CD4-positive, CD25-positive, alpha-beta regulatory T cell (primary cell): Measurements from ENCODE around the gene CMPK2. TPM values are rescaled to one million over a fixed set of nuclear protein-coding genes. Genes with fewer than 3 reads are reported as not detected.

Source experiments
- ATAC-seq, 2 donors: fragments of 150-1000 bp; cut with Tn5 transposase; one replicate each; pipeline ENCODE4 v1.10.0; 2021; ENCODE audit warnings: low read depth in 2 of 2, moderate number of reproducible peaks in 2 of 2, moderate library complexity in 1 of 2
- DNase-seq, 3 donors: peaks; one replicate each; pipeline versions ENCODE4 v3.0.0 to v3.0.0-alpha.2; 2012 to 2022; ENCODE audit warnings: mixed read lengths in 1 of 3
- H3K27ac ChIP-seq: one replicate; pipeline ENCODE4 v1.7.0; 2013; ENCODE audit warnings: mild to moderate bottlenecking, low read length; ENCODE audit not compliant: insufficient read depth, poor library complexity, severe bottlenecking
- H3K27me3 ChIP-seq: one replicate; pipeline ENCODE4 v1.7.0; 2013; ENCODE audit warnings: low read length; ENCODE audit not compliant: control insufficient read depth, insufficient read depth
- H3K36me3 ChIP-seq: one replicate; pipeline ENCODE4 v1.7.0; 2013; ENCODE audit warnings: mild to moderate bottlenecking, low read length, moderate library complexity; ENCODE audit not compliant: control insufficient read depth, insufficient read depth
- H3K4me1 ChIP-seq: 2 replicates; pipeline ENCODE4 v1.7.0; 2013; ENCODE audit warnings: mild to moderate bottlenecking, low read length; ENCODE audit not compliant: insufficient read depth, control insufficient read depth, poor library complexity, severe bottlenecking
- H3K4me3 ChIP-seq: one replicate; pipeline ENCODE4 v1.7.0; 2013; ENCODE audit warnings: low read depth, mild to moderate bottlenecking, low read length, moderate library complexity
- H3K9me3 ChIP-seq, 2 experiments: 1 replicate in 1 of 2; 2 replicates in 1 of 2; pipeline ENCODE4 v1.7.0; 2013; ENCODE audit warnings: low read length in 2 of 2, mild to moderate bottlenecking in 1 of 2, moderate library complexity in 1 of 2; ENCODE audit not compliant: control insufficient read depth in 2 of 2
- H3K27ac Mint-ChIP-seq, 3 donors: one replicate each; pipeline ENCODE4 v1.8.0; 2020 to 2022; ENCODE audit warnings: mild to moderate bottlenecking in 3 of 3, mixed read lengths in 3 of 3, moderate library complexity in 2 of 3
- H3K27me3 Mint-ChIP-seq: one replicate; pipeline ENCODE4 v1.8.0; 2022; ENCODE audit warnings: mild to moderate bottlenecking, mixed read lengths
- H3K36me3 Mint-ChIP-seq: one replicate; pipeline ENCODE4 v1.8.0; 2020; ENCODE audit warnings: mixed read lengths
- H3K4me1 Mint-ChIP-seq, 4 donors: one replicate each; pipeline ENCODE4 v1.8.0; 2020 to 2022; ENCODE audit warnings: mixed read lengths in 4 of 4, mild to moderate bottlenecking in 1 of 4
- H3K4me3 Mint-ChIP-seq, 4 donors: one replicate each; pipeline ENCODE4 v1.8.0; 2020 to 2022; ENCODE audit warnings: mild to moderate bottlenecking in 4 of 4, mixed read lengths in 4 of 4, moderate library complexity in 3 of 4
- H3K9me3 Mint-ChIP-seq, 7 donors: one replicate each; pipeline ENCODE4 v1.8.0; 2020 to 2022; ENCODE audit warnings: mixed read lengths in 7 of 7, mild to moderate bottlenecking in 3 of 7, moderate library complexity in 2 of 7
- polyA plus RNA-seq, 4 donors: library from polyadenylated mRNA; unstranded; fragments of 300-500 nt; fragmentation: Illumina TruSeq; gene quantifications; one replicate each; pipeline ENCODE4 v1.2.3, GENCODE V29; 2021
- total RNA-seq: library from RNA; stranded (reverse); gene quantifications from one replicate; pipeline ENCODE4 v1.2.3, GENCODE V29; 2022

Gene CMPK2
- total and polyA plus RNA-seq, 5 donors from 2014 or later = 1.7 to 7.4 (median 4.0) TPM

DNA sequence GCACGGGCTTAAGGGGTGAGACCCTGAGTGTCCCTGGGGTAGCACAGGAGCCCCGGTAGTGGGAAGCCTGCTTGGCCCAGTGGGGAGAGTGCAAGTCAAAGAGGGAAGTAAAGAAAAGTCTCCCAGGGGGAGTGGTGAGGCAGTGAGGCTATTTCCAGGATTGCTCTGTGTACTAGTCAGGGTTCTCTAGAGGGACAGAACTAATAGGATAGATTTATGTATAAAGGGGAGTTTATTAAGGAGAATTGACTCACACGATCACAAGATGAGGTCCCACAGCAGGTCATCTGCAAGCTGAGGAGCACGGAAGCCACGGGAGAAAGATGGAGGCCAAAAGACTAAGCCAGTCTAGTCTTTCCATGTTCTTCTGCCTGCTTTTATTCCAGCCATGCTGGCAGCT lies 45.5 kb downstream of the CMPK2 start:
- ATAC-seq (no peak), DNase-seq (no peak)
- no peak overlapping the region for H3K27ac ChIP-seq
- no peaks in the 10 kb centered on the region for H3K27me3 Mint-ChIP-seq
- no peak overlapping the region for H3K4me3 ChIP-seq
- no peaks in the 10 kb centered on the region for H3K4me1 Mint-ChIP-seq
- no peaks in the 10 kb centered on the region for H3K9me3 ChIP-seq
- H3K36me3 Mint-ChIP-seq = no peaks in the 10 kb centered on the region
- H3K27me3 ChIP-seq = no peaks in the 10 kb centered on the region
- no peaks in the 10 kb centered on the region for H3K36me3 ChIP-seq
- H3K27ac Mint-ChIP-seq = no peak overlapping the region
- H3K9me3 Mint-ChIP-seq = peaks cover 0 to 2% (median 0%) of the 10 kb centered on the region in 7 donors
- no peak overlapping the region for H3K4me3 Mint-ChIP-seq
- H3K4me1 ChIP-seq = no peaks in the 10 kb centered on the region

GRCh38 chr2:6819668-6820067 lies 46.0 kb downstream of the CMPK2 start:
- no peaks in the 10 kb centered on the region for H3K36me3 ChIP-seq
- Mint-ChIP-seq H3K27ac (no peak overlapping the region), H3K4me3 (no peak overlapping the region), H3K9me3 (peaks cover 0 to 2% (median 0%) of the 10 kb centered on the region in 7 donors), H3K4me1 (no peaks in the 10 kb centered on the region), H3K36me3 (no peaks in the 10 kb centered on the region), H3K27me3 (no peaks in the 10 kb centered on the region)
- no peak for ATAC-seq
- H3K27me3 ChIP-seq = no peaks in the 10 kb centered on the region
- no peaks in the 10 kb centered on the region for H3K9me3 ChIP-seq
- H3K27ac ChIP-seq = no peak overlapping the region
- no peak overlapping the region for H3K4me3 ChIP-seq
- no peaks in the 10 kb centered on the region for H3K4me1 ChIP-seq
- DNase-seq = no peak

GRCh38 chr2:6818012-6818411 lies 47.7 kb downstream of the CMPK2 start:
- Histone ChIP-seq H3K36me3 (no peaks in the 10 kb centered on the region), H3K4me1 (no peaks in the 10 kb centered on the region), H3K27ac (no peak overlapping the region), H3K9me3 (no peaks in the 10 kb centered on the region), H3K27me3 (no peaks in the 10 kb centered on the region), H3K4me3 (no peak overlapping the region)
- H3K4me1 Mint-ChIP-seq = no peaks in the 10 kb centered on the region
- ATAC-seq = no peak
- H3K27ac Mint-ChIP-seq = no peak overlapping the region
- no peak for DNase-seq
- H3K36me3 Mint-ChIP-seq = no peaks in the 10 kb centered on the region
- H3K4me3 Mint-ChIP-seq = no peak overlapping the region
- no peaks in the 10 kb centered on the region for H3K27me3 Mint-ChIP-seq
- H3K9me3 Mint-ChIP-seq = peaks cover 0 to 4% (median 0%) of the 10 kb centered on the region in 7 donors

DNA sequence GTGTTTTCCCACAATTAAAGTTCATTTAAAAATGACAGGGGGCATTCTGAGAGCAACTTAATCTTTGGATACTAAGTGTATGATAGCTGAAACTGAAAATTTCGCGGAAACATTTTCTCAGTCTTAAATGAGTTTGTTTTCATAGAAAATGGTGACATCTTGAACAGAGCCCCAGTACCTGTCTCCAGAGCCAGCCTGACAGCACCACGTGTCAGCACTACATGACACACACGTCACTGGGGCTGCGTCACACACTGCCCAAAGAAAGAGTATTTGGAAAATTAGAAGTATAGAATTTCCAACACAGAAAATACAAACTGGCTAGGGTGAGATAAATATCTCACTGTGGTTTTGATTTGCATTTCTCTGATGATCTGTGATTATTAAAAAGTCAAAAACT lies 50.8 kb downstream of the CMPK2 start:
- Histone ChIP-seq H3K36me3 (no peaks in the 10 kb centered on the region), H3K4me1 (no peaks in the 10 kb centered on the region), H3K27me3 (no peaks in the 10 kb centered on the region), H3K4me3 (no peak overlapping the region), H3K9me3 (no peaks in the 10 kb centered on the region), H3K27ac (no peak overlapping the region)
- Mint-ChIP-seq H3K27me3 (no peaks in the 10 kb centered on the region), H3K27ac (no peak overlapping the region), H3K36me3 (no peaks in the 10 kb centered on the region), H3K9me3 (peaks cover 0 to 4% (median 0%) of the 10 kb centered on the region in 7 donors), H3K4me1 (peaks cover 0 to 3% (median 0%) of the 10 kb centered on the region in 4 donors), H3K4me3 (no peak overlapping the region)
- ATAC-seq (no peak), DNase-seq (no peak)

DNA sequence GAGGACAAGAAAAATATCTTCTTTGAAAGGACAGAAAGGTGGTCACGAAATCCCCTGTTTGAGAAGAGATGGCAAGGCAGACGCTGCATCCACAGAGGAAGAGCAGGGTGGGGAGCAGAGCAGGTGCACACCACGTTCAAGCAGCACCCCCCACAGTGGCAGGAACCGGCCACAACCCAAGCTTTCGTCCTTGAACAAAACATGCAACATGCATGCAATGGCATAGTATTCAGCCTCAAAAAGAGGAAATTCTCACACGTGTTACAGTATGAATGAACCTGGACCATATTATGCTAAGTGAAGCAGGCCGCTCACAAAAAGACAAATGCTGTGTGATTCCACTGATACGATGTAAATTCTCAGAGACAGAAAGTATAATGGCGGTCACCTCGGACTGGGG lies 51.4 kb downstream of the CMPK2 start:
- Histone ChIP-seq H3K9me3 (no peaks in the 10 kb centered on the region), H3K27me3 (no peaks in the 10 kb centered on the region), H3K4me3 (no peak overlapping the region), H3K27ac (no peak overlapping the region), H3K36me3 (no peaks in the 10 kb centered on the region), H3K4me1 (no peaks in the 10 kb centered on the region)
- Mint-ChIP-seq H3K27ac (no peak overlapping the region), H3K4me1 (peaks cover 0 to 3% (median 0%) of the 10 kb centered on the region in 4 donors), H3K9me3 (peaks cover 0 to 4% (median 0%) of the 10 kb centered on the region in 7 donors), H3K36me3 (no peaks in the 10 kb centered on the region), H3K4me3 (no peak overlapping the region), H3K27me3 (peaks cover under 1% of the 10 kb centered on the region)
- DNase-seq (no peak), ATAC-seq (no peak)

DNA sequence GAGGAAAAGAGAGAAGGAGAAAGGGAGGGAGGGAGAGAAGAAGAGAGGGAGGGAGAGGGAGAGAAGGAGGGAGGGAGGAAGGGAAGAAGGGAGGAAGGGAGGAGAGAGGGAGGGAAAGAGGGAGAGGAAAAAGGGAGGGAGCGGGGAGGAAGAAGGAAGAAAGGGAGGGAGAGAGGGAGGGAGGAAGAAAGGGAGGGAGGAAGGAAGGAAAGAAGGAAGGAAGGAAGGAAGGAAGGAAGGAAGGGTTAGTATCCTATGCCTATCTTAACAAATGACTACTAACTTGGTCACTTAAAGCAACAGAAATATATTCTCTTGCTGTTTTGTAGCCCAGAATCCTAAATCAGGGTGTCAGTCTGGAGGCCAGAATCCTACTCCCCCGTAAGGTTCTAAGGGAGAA lies 52.1 kb downstream of the CMPK2 start:
- Histone ChIP-seq H3K4me3 (no peak overlapping the region), H3K4me1 (no peaks in the 10 kb centered on the region), H3K9me3 (no peaks in the 10 kb centered on the region), H3K27me3 (no peaks in the 10 kb centered on the region), H3K36me3 (no peaks in the 10 kb centered on the region), H3K27ac (no peak overlapping the region)
- Mint-ChIP-seq H3K9me3 (peaks cover 0 to 4% (median 0%) of the 10 kb centered on the region in 7 donors), H3K4me1 (peaks cover 0 to 3% (median 0%) of the 10 kb centered on the region in 4 donors), H3K27ac (no peak overlapping the region), H3K36me3 (no peaks in the 10 kb centered on the region), H3K4me3 (no peak overlapping the region), H3K27me3 (peaks cover 4% of the 10 kb centered on the region)
- ATAC-seq (no peak), DNase-seq (no peak)

GRCh38 chr2:6812857-6813530 lies 52.7 kb downstream of the CMPK2 start:
- Histone ChIP-seq H3K4me3 (no peak overlapping the region), H3K9me3 (no peaks in the 10 kb centered on the region), H3K36me3 (no peaks in the 10 kb centered on the region), H3K27ac (no peak overlapping the region), H3K27me3 (no peaks in the 10 kb centered on the region), H3K4me1 (no peaks in the 10 kb centered on the region)
- Mint-ChIP-seq H3K27me3 (peaks cover 4% of the 10 kb centered on the region), H3K27ac (no peak overlapping the region), H3K4me1 (peaks cover 0 to 3% (median 0%) of the 10 kb centered on the region in 4 donors), H3K4me3 (no peak overlapping the region), H3K36me3 (no peaks in the 10 kb centered on the region), H3K9me3 (peaks cover 0 to 4% (median 0%) of the 10 kb centered on the region in 7 donors)
- no peak for ATAC-seq
- no peak for DNase-seq

DNA sequence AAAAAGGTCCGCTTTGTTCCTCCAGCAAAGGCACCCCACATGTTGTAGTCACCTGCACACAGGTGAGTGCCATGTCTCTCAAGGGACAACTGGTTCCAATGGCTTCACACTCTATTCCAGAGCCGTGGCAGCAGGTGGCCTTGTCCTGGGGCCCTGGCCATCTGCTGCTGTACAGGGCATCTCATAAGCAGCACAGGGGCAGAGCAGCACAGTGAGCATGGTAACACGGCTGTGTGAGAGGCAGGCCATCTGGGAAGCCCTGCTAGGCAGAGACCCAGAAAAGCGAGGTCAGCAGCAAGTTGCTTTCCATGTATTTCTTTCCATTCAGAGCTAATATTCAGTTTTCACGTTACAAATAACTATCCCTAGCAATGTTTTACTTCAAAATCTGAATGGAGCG lies 54.7 kb downstream of the CMPK2 start:
- Histone ChIP-seq H3K27me3 (peaks cover 5% of the 10 kb centered on the region), H3K4me3 (no peak overlapping the region), H3K27ac (no peak overlapping the region), H3K36me3 (no peaks in the 10 kb centered on the region), H3K4me1 (no peaks in the 10 kb centered on the region), H3K9me3 (no peaks in the 10 kb centered on the region)
- Mint-ChIP-seq H3K27me3 (peaks cover 10% of the 10 kb centered on the region), H3K36me3 (no peaks in the 10 kb centered on the region), H3K9me3 (peaks cover 0 to 4% (median 0%) of the 10 kb centered on the region in 7 donors), H3K27ac (no peak overlapping the region), H3K4me3 (no peak overlapping the region), H3K4me1 (peaks cover 0 to 3% (median 0%) of the 10 kb centered on the region in 4 donors)
- no peak for DNase-seq
- no peak for ATAC-seq
